Retina (tissue), 1 donor: ENCODE results near the gene AQP6.
"Not testable (repeated sequence)": the region's sequence is repeated elsewhere in the genome, so short reads cannot be mapped to it uniquely, and the experiment has no call there.

Experiments used
- DNase-seq: peaks from one replicate; pipeline ENCODE4 v3.0.0-alpha.2; 2016

The AQP6 gene

DNA sequence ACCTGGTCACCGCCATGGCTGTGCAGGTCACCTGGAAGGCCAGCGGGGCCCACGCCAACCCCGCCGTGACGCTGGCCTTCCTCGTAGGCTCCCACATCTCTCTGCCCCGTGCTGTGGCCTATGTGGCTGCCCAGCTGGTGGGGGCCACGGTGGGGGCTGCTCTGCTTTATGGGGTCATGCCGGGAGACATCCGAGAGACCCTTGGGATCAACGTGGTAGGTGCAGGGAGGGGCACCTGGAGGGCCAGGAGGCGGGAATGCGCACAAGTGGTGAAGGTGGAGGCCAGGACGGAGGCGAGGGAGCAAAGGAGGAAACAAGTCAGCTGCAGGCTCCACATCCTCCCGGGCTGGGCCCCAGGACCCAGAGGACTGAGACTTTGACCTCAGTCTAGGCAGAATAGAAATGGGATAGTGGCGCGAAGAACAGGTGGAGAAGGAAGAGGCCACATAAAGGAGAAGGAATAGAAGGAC, 649 bp downstream of the AQP6 start:
- no peak for DNase-seq

DNA sequence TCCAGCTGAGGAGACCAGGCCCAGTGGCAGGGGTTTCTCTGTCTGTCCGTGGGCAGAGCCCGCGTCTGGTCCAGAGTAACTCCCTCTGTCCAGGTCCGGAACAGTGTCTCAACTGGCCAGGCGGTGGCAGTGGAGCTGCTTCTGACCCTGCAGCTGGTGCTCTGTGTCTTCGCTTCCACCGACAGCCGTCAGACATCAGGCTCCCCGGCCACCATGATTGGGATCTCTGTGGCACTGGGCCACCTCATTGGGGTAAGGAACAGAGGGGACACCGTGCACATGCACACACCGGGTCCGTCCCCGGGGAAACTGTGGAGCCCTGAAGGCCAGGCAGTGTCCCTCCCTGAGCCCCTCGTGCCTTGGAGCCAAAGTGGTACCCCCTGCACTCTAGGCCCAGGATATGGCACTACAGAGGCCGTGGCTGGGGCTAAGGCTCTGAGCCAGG, 1.5 kb downstream of the AQP6 start:
- DNase-seq, result peak; percentile 77

DNA sequence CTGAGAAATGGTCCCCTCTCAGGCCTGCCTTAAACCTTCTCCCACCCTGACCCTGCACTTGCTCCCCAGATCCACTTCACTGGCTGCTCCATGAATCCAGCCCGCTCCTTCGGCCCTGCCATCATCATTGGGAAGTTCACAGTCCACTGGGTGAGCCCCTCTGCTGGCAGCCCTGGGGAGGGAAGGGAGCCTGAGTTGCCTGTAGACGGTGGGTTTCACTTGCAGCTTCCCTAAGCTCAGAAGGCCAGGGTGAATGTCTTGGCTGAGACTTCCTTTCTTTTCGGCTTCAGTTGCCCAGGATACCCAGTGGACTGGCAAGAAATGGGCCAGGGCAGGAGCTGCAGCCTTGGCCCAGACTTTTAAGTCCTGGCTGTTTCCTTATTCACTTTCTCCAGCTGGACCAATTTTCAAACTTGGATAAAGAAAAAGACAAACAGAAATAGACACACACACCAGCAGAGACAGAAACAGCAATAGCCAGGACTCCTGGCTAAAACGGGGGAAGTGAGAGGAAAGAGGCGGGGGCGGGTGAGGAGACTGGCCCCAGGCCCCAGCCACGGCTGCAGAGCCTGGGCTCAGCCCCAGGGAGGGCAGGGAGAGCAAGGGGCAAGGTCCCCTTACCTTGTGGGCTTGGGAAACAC, 2.0 kb downstream of the AQP6 start:
- no peak for DNase-seq

DNA sequence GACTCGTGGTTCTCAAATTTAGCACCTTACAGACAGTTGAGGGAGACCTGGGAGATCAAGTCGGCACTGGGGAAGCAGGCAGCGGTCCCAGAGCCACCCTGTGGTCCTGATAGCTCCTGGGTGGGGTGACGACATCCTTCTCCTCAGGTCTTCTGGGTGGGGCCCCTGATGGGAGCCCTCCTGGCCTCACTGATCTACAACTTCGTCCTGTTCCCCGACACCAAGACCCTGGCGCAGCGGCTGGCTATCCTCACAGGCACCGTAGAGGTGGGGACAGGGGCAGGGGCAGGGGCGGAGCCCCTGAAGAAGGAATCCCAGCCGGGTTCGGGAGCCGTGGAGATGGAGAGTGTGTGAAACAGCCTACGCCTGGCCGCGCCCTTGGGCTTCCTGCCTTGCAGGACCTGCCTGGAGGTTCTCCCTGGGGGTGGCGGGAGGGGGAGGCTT, 2.6 kb downstream of the AQP6 start:
- DNase-seq, result no peak

DNA sequence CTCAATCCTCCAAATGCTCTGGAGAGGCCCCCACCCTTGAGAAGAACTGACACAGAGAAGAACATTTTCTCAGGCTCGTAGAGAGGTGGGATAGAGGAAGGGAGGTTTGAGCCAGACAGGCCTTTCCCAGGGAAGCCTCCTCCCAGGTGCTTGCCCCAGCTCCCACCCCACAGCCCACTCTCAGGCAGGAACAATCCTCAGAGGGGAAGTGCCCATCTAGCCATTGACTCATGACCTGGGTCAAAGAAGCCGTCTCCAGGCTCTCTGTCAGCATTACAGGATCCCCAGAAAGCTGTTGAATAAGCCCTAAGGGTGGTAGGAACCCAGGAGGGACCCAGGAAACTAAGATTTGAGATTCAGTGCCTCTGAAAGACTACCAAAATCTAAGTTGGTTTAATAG, 3.8 kb downstream of the AQP6 start:
- no peak for DNase-seq

- DNase-seq, result no peak
Measured at GRCh38 chr12:49978125-49978524, 5.4 kb downstream of the AQP6 start.

DNA sequence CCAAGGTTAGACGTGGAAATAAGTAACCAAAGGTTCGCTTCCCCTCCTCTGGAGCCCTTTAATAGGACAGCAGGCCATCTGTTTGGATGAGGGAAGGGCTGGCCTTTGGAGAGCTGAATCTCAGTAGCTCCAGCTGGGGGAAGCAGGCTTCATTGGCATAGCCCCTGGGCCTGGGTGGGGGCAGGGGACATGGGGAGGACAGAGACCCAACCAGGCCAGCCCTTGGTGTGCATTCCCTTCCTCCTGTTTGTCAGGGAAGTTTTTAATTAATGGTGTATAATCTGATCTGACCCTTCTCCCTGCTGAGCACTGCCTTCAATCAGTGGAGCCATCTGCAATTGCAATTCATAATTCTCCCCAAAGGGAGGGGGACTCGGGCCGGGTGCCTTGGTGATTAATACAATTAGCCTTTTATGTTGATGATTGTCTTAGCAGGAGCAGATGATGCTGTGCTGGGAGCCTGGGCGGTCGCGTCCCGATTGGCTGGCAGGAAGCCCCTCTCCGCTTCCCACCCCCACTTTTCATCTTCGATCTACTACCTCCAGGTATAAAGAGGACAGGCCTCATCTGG, 6.4 kb downstream of the AQP6 start:
- DNase-seq, result peak; percentile 83

DNA sequence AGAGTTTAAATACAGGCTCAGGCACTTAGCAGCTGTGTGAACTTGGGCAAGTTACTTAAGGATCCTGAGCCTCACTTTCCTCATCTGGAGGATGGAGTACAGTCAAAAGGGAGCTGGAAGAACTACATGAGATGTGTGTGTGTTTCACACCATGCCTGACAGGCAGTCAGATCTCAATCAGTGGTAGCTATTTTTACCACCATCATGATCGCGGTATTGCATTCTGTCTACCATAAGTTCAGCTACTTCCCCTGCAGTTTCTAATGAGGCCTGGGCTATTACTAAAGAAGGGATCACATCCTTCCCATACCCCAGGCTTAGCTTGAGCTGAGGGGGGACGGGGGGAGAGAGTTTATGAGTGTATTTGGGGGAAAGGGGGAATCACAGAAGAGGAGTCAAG, 7.0 kb downstream of the AQP6 start:
- DNase-seq, result no peak

DNA sequence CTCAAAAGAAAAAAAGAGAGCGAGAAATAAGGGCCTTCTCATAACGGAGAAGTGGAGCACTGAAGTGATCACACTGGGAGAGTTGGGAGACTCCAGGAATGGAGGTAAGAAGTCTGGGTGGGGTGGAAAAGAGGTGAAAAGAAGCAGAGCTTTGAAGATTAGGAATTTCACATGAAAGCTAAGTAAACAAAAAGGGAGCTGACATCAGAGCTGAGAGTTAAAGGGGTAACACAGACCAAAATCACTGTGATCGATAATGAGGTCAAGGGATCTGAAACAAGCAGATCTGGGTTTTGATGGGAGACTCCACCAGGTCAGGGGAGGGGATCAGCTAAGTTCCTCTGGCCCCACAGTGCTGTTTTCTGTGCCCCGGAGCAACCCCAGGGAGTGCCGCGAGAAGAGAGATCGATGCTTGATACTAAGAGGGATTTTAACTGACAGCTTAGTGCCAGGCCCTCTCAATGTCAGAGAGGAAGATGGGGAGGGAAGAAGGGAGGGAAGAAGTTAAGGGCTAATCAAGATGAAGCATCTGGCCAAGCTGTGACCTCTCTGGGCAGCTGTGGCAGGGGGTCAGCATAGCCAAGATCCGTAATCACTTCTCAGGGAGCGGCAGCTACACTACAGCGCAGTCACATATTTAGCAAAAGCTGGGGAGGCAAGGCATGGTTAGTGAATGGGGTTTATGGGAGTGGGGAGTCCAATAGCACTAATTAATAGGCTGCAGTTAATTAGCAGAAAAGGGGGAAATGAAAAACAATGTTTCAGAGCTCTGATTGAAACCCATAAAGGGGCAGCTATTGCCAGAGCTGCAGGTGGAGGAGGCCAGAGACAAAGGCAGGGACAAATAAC, 8.0 kb downstream of the AQP6 start:
- DNase-seq, result peak; percentile 73

DNA sequence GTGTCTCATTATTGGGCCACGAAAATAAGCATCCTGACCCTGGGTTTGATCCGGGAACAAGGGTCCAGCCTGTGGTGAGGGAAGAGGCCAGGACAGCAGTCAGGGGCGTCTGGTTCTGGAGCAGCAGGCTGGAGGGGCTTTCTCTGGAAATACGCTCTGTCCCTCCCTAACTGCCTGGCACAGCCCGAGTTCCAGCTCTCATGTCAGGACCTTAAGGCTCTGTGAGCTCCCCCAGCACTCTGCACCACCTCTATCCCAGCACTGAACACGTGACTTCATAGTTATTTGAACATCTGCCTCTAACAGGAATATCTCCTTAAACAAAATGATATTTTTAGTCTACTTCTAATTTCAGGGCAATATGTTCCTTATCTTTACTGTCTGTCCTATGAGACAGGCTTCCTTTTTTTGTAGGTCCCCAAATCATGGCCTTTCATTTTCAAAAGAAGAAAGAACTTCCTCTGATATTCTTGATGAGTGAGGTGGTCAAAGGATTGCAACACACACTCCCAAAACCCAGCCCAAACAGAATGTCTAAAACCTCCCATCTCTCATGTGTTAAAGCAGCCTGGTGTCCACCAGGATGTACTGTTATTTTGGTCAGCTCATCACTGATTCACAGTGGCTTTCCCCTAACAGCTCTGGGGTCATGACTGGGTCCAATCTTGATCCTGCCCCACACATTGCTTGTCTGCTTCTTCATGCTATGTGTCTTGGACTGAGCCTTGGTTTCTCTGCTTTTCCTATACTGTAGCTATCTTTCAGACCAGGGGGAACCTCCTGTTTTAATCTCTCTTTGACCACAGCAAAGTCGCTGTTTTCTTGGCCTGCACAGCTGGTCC, 9.7 kb downstream of the AQP6 start:
- DNase-seq, result no peak

DNA sequence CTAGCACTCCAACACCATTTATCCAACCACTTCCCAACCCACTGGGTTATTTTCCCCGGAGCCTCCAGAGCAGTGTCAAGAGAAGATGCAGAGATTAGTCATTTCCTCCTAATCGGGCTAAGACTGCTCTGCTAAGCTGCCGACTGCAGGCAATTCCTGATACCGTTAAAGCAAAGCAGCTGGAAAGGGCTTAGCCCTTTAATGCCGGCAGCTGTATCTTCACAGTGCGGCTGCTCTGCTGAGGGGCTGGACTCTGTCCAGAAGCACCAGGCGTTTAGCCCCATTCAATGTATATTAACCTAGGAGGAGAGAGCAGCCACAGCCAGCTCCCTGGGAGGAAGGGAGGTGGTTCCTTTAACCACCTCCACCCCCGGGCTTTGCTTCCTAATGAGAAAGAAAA, 11.1 kb downstream of the AQP6 start:
- DNase-seq, result peak; percentile 52

GRCh38 chr12:49984476-49985359, 12.0 kb downstream of the AQP6 start:
- peak; percentile 59 for DNase-seq

DNA sequence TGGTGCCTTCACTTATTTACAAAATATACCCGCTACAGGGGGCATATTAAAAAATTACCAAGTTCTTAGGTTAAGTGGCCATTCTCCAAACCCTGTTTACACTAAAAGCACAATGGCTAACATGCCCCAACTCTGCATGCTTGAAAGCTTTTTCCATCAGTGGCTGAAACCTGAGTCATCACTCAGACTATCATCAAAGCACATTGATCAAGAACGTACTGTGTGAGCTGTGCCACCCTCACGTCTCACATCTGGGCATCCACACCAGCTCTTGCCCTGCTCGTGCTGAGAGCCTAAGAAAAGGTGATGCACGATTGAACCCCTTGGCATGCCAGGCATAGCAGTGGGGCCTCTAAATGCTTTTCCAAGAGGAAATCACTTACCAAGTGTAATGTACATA, 13.2 kb downstream of the AQP6 start:
- DNase-seq, result no peak

GRCh38 chr12:49986476-49986875, 13.7 kb downstream of the AQP6 start:
- DNase-seq, result not testable (repeated sequence)

- no peak for DNase-seq
Measured at GRCh38 chr12:49987625-49988303, 15.0 kb downstream of the AQP6 start.

GRCh38 chr12:49989400-49989799, 16.7 kb downstream of the AQP6 start:
- not testable (repeated sequence) for DNase-seq

DNA sequence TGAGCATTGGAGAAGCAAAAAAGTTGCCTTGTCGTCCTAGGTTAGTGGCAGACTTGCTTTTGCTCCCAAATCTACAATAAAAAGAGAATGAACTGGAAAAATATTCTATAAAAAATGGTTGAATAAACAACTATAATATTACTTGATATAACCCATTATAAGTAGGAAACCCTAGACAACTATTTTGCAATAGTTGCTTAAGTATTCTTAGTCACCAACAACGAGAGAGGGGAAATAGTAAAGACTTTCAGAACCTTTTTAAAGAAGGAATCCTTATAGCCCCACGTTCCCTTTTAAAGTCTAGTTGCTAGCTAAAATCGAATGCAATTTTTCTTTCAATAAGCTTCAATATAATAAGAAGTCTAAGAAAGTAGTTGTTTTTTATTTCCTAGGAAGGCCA, 17.5 kb downstream of the AQP6 start:
- DNase-seq, result no peak

- no peak for DNase-seq
Measured at GRCh38 chr12:49998453-49998852, 25.7 kb downstream of the AQP6 start.

DNA sequence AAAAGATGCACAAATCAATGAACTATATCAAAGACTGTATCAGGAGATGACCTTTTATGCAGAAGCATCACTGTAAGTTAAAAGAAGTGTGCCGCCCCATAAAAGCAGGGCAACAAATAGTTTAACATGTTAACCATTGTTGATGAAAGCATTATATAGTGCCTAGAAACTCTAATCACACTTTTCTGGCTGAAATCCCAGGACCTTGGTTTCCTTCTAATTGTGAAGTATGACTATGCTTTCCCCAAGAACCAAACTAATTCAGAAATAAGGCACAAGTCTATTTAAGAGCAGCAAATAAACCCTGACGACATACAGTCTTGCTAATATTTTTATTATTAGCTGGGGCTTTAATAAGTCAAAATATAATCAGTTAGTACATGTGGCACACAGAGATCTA, 30.8 kb downstream of the AQP6 start:
- no peak for DNase-seq

DNA sequence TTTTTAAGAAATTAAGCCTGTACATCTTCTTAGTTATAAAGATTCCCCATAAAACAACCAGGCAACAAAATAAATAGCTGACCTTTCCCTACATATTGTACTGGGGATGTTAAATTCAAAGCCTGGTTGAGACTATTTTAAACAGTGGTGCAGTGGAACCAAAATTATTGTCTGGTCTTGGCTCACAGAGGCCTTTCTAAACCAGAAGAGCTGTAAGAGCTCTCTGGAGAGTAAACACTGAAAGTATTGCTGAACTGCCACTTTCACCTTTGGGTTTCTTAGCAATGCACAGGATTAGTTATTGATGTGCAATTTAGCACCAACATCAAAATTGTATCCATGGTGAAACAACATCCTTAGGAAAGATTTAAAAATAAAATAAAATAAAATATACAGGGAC, 31.9 kb downstream of the AQP6 start:
- DNase-seq, result no peak

DNA sequence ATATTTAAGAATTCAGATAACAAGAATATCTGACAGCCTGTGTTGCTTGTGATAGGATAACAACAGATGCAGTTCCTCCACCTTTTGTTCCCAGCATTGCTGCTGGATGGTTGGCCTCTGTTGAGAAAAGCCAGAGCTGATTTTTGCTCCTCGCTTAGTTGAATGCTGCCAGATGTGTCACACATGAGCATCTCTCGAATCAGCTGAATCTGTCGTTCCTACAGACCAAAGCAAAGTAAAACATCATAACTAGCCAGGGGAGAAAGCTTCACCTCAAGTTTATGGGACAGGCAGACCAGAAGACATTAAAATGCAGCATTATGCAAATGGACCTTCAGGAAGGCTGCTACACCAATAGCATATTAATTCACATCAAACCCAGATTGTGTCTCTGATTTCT, 32.4 kb downstream of the AQP6 start:
- DNase-seq, result no peak
